Body of pancreas (tissue), 4 donors: ENCODE data around the gene RESF1.

Source experiments
- POLR2A ChIP-seq, 3 donors: fragments of 450-650 bp; IDR thresholded peaks; one replicate each; pipeline ENCODE4 v1.6.1; 2016; ENCODE audit warnings: antibody characterized with exemption in 3 of 3, mild to moderate bottlenecking in 2 of 3
- TF ChIP-seq, protein P1 (sequence below), 7 experiments: fragments of 450-650 bp in 4 of 7; fragments of 200-600 bp in 3 of 7; sonication (generic) in 3 of 7; IDR thresholded peaks; one replicate each; pipeline ENCODE4 v1.5.1; 2016 to 2019; ENCODE audit warnings: antibody characterized with exemption in 7 of 7

DNA sequence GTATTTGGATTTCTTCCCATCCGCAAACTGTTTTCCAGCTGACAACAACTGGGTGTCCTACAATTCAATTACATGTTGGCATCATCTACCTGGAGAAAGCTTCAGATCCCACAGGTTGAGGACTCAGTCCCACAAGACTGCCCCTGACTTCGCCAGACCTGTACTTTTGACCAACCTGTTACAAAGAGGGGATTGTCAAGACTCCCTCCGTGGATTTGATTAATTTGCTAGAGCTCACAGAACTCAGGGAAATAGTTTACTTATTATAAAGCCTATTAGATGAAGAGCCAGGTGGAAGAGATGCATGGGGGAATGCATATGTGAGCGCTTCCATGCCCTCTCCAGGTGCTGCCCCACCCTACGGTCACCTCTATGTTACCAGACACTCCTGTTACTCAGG is 14.6 kb downstream of the RESF1 start:
- TF ChIP-seq, protein P1, sequence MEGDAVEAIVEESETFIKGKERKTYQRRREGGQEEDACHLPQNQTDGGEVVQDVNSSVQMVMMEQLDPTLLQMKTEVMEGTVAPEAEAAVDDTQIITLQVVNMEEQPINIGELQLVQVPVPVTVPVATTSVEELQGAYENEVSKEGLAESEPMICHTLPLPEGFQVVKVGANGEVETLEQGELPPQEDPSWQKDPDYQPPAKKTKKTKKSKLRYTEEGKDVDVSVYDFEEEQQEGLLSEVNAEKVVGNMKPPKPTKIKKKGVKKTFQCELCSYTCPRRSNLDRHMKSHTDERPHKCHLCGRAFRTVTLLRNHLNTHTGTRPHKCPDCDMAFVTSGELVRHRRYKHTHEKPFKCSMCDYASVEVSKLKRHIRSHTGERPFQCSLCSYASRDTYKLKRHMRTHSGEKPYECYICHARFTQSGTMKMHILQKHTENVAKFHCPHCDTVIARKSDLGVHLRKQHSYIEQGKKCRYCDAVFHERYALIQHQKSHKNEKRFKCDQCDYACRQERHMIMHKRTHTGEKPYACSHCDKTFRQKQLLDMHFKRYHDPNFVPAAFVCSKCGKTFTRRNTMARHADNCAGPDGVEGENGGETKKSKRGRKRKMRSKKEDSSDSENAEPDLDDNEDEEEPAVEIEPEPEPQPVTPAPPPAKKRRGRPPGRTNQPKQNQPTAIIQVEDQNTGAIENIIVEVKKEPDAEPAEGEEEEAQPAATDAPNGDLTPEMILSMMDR (IDR thresholded peaks at IDR 0.05): no peak
- no peak for TF ChIP-seq POLR2A (IDR thresholded peaks at IDR 0.05)
